GM21360 (cell line): ENCODE measurements around the gene NRBP1.

Experiments used
- ATAC-seq: cut with Tn5 transposase; IDR thresholded peaks from one replicate; pipeline ENCODE4 v1.9.1; 2021; ENCODE audit warnings: mild to moderate bottlenecking, moderate library complexity; ENCODE audit not compliant: unreplicated experiment

Gene NRBP1

DNA sequence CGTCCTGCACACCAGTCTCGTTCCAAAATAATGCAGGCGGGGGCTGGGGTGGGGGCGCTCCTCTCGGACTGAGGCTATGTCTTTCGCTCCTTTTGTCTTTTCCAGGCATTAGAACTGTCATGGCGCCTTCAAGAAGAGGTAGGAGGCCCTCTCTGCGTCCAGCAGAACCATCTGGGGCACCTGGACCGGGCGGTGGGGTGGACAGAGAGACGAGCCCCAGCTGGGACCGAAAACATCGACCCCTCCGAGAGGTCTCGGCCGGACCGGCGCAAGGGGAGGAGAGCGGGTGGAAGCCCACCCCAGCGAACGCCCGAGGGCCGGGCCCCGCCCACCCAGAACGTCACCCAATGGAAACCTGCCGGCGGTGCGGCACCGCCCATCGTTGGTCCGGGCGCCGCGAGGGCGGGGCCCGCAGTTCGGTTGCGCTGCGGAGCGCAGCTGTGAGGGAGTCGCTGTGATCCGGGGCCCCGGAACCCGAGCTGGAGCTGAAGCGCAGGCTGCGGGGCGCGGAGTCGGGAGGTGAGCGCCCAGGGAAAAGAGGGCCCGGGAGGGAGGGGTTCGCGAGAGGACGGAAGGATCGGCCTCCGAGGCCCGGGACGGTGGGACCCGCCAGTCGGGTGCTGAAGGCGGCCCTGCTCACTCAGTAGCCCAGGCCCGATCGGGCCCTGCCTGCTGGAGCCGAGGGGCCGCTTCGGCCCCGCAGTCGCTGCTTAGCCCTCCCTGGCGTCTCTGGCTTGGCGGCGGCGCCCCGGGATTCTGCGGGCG, at the start of gene NRBP1:
NRBP1 (plus strand) TSS at position 419 of the 765 bp plus-strand sequence. CDS start 4,643 bp downstream, outside the sequence.
- ATAC-seq = peak; percentile 90

- no peak for ATAC-seq
Measured at GRCh38 chr2:27378809-27379290, 49.6 kb upstream of the NRBP1 start.

GRCh38 chr2:27379383-27379835, 49.0 kb upstream of the NRBP1 start:
- no peak for ATAC-seq

DNA sequence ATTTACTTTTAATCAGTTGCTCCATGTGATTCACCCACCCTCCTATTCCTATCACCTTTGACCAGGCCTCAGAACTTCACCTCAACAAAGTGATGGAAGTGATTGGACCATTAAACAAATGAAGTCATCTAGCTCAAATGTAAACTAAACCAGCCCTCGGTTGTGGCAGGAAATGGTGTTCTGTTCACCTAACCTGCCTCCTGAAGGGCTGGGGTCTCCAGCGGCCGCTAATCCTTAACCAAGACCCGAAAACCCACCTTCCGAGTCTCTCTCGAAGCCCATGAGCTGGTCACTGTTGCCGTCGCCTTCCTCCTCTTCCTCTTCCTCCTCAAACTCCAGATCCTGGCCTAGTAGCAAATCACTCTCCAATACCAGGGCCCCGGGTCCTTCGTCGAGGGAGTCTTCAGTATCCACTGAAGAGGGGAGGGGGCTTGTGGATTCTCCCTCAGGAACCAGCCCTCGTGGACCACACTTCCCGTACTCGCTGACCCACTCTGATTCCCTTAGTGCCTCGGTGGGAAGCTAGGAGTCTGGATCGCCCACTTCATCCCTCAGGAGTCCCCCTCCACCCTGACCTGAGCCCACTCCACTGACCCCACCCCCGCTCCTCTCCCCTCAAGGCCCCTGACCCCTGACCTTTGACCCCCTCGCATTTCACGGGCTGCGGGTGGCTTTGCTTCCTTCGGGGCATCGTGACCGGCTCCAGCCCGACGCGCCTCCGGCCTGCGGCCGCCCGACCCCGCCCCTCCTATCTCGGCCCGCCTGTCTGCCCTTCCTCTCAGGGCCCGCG, 48.4 kb upstream of the NRBP1 start:
- no peak for ATAC-seq

- ATAC-seq = no peak
Measured at GRCh38 chr2:27380626-27381545, 47.5 kb upstream of the NRBP1 start, which contains the start of gene ZNF513. Gene ZNF513 (minus strand): TSS chr2:27380734. CDS start chr2:27380526, 208 bp downstream.

GRCh38 chr2:27381577-27382181, 46.8 kb upstream of the NRBP1 start:
- no peak for ATAC-seq

DNA sequence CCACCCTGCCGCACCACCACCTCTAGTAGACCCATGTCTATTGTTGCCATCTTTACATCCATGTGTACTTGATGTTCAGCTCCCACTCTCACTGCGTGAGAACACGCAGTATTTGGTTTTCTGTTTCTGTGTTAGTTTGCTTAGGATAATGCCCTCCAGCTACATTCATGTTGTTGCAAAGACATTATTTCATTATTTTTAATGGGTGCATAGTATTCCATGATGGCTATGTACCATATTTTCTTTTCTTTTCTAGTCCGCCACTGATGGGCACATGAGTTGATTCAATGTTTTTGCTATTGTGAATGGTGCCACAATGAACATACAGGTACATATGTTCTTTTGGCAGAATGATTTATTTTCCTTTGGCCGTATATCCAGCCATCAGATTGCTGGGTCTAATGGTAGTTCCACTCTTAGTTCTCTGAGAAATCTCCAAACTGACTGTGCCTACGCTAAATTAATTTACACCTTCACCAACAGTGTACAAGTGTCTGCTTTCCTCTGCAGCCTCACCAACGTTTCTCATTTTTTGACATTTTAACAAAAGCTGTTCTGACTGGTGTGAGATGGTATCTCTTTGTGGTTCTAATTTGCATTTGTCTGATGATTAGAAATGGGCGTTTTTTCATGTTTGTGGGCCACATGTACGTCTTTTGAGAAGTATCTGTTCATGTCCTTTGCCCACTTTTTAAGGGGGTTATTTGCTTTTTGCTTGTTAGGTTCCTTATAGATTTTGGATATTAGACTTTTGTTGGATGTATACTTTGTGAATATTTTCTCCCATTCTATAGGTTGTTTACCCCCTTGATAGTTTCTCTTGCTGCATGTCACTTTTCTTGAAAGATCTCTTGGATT, 37.4 kb upstream of the NRBP1 start:
- ATAC-seq = no peak

GRCh38 chr2:27393225-27393624, 35.2 kb upstream of the NRBP1 start:
- no peak for ATAC-seq

DNA sequence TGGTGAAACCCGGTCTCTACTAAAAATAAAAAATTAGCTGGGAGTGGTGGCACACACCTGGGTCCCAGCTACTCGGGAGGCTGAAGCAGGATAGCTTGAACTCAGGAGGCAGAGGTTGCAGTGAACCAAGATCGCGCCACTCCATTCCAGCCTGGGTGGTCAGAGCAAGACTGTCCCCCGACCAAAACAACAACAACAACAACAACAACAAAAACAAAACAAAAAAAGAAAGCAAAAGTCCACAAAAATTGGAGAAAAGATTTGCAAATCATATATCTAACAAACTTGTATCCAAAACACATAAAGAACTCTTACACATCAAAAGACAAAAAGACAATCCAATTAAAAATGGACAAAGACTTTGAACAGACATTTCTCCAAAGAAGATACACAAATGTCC, 29.5 kb upstream of the NRBP1 start:
- no peak for ATAC-seq

DNA sequence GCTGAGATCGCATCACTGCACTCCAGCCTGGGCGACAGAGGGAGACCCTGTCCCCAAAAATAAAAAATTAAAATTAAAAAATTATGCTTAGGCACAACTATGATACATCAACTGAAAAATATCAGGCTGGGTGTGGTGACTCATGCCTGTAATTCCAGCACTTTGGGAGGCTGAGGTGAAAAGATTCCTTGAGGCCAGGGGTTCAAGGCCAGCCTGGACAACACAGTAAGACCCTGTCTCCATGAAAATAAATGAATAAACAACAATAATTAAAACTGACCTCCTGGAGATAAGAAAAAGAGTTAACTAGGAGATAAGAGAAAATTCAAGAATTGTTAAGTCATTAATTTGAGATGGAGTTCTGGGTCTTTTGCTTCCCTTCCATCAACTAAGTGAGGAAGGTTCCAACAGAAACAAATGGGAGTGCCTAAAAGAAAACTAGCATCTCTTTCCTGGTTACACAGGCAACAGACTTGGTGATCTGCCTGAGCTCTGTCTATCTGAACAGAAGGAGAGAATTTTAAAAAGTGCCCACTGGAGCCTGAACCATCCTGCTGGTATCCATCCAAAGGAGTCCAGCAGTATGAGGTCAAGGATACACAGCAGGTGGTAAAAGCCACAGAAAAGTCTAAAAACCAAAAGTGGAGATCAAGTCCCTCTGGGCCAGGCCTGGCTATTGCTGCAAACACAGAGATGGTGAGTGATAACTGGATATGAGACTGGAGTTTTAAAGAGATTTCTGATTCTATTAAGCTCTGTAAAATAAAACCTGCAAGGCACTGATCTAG, 27.9 kb upstream of the NRBP1 start:
- no peak for ATAC-seq

DNA sequence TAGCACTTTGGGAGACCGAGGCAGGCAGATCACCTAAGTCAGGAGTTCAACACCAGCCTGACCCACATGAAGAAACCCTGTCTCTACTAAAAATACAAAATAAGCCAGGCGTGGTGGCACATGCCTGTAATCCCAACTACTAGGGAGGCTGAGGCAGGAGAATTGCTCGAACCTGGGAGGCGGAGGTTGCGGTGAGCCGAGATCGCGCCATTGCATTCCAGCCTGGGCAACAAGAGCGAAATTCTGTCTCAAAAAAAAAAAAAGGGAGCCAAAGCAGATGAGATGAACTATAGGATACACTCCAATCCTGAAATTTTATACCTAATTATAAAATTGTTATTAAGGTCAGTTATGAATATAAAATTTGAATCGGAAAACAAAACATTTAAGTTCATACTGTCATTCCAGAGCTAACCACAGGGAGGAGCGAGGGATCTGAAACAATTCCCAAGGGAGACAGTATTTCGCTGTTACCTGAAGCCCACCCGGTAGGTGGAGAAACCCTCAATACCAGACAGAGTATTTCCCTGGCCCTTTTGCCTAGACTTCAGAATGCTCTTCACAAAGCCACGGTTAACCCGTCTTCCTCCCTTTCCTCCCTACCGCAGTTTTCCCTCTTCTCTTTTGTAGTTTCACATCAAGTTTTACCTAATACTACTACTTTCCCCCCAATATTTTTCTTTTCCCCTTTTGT, 20.5 kb upstream of the NRBP1 start:
- no peak for ATAC-seq

GRCh38 chr2:27408601-27409320, 19.7 kb upstream of the NRBP1 start:
- peak; percentile 23 for ATAC-seq

- ATAC-seq = peak; percentile 90
Measured at GRCh38 chr2:27409321-27410073, 18.9 kb upstream of the NRBP1 start, which contains the start of gene PPM1G. Gene PPM1G (minus strand): TSS chr2:27409591. CDS start chr2:27409422, 169 bp downstream.

DNA sequence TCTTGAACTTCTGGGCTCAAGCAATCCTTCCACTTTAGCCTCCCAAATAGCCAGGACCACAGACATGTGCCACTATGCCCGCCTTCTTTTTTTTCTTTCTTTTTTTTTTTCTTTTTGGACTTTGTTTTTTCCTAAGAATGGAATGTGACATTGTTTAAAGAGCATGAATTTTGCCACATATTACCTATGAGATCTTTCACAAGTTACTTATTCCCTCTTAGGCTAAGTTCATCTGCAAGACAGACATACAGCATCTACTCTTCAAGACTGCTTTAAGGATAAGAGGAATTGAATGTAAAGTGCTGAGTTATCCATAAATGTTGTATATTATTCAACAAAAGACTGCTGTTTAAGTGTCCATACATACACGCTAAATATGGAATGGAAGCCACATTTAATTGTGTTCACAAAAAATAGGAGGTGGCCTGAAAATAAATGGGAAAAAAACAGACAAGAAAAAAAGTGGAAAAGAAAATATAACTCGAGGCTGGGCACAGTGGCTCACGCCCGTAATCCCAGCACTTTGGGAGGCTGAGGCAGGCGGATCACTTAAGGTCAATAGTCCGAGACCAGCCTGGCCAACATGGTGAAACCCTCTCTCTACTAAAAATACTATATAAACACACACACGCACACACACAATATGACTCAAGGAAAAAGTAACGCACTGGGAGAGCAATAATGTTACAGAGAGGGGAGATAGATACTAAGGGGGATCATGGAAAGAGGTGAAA, 15.8 kb upstream of the NRBP1 start:
- ATAC-seq = no peak

DNA sequence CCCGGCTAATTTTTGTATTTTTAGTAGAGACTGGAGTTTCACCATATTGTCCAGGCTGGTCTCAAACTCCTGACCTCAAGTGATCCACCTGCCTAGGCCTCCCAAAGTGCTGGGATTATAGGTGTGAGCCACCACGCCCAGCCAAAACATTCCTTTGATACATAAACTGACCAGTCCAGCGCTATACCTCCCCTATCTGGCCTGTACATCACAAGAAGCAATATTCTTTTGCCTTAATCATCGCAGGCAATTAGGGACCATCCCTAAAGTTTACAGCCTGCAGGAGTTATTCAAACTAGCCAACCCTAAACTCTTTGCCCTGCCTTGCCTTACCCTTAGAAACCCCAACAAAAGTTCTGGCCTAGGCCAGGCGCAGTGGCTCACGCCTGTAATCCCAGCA, 12.3 kb upstream of the NRBP1 start:
- ATAC-seq = no peak

- no peak for ATAC-seq
Measured at GRCh38 chr2:27420996-27421395, 7.4 kb upstream of the NRBP1 start.
